PFSK-1 (cell line): ENCODE measurements around the gene SYCP2.

ENCODE experiments used
- FOXP2 ChIP-seq: optimal IDR thresholded peaks from 2 replicates; pipeline ENCODE3; 2011; ENCODE audit warnings: borderline replicate concordance, control low read depth, inconsistent platforms; ENCODE audit not compliant: insufficient read depth; ENCODE audit errors: extremely low read length, extremely low read depth
- POLR2AphosphoS5 ChIP-seq: IDR thresholded peaks from 2 replicates; pipeline ENCODE4 v1.6.1; 2012; ENCODE audit warnings: low read depth, mild to moderate bottlenecking, control low read depth, low read length, moderate library complexity
- REST ChIP-seq, 2 experiments: IDR thresholded peaks; 2 replicates each; pipeline versions ENCODE4 v1.6.1 to v1.8.0; 2011 to 2012; ENCODE audit warnings: low read depth in 2 of 2, low read length in 2 of 2, control low read depth in 1 of 2, inconsistent platforms in 1 of 2, mild to moderate bottlenecking in 1 of 2, moderate library complexity in 1 of 2; ENCODE audit not compliant: insufficient read depth in 1 of 2
- SIN3A ChIP-seq: IDR thresholded peaks from 2 replicates; pipeline ENCODE4 v1.6.1; 2012; ENCODE audit warnings: mild to moderate bottlenecking, low read length, moderate library complexity, borderline replicate concordance; ENCODE audit not compliant: insufficient read depth
- TAF1 ChIP-seq: IDR thresholded peaks from 2 replicates; pipeline ENCODE4 v1.6.1; 2012; ENCODE audit warnings: low read length, control low read depth, borderline replicate concordance; ENCODE audit not compliant: insufficient read depth

The SYCP2 gene

DNA sequence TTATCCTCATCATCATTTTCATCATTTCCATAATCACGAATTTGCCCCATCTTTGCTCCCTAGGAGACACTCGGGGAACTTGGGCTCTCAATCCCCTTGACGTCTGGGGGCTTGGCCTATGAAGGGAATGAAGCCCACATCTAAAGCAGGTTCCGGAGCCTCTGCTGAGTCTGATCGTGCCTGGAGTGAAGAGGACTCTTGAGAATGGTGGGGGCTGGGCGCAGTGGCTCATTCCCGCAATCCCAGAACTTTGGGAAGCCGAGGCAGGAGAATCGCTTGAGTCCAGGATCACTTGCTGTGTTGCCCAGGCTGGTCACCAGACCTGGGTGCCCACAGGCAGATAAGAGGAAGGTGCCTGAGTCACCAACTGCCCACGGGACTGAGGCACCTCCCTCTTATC, 114.5 kb downstream of the SYCP2 start:
- TF ChIP-seq POLR2AphosphoS5 (no peak), SIN3A (no peak), REST (IDR thresholded peaks at IDR 0.05; ENCODE audit: insufficient read depth in 1 of 2, low read depth in 2 of 2, low read length in 2 of 2) (no peak), TAF1 (no peak), FOXP2 (no peak)

DNA sequence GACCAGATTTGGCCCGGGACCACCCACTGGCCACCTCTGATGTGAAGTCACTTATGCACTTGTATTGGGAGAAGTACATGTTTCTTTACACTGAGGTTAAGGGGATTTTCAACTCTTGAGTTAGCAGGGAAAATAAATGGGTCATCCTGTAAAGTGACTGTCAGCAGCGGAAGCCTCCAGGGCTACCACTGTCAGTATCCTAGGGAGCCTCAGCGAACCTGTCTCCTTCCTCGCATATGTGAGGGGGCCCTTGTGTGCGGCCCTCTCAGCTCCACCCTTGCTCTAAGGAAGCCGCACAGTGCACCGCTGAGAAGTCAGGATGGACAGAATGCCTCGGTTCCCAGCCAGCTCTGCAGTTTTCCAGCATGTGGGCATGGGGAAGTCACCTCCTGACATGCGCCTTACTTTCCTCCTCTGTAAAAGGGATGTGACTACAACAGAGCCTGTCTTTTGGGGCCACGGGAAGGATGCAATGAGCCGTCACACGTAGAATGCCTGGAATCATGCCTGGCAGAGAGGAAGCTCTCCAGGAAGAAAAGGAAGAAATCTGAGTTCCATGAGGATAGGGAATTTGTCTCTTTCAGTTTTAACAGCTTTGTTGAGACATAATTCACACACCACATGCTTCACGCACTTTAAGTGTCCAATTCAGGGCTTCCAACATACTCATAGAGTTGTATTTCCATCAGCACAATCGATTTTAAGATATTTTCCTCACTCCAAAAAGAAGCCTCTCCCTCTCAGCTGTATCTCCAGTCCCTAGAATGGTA, 115.4 kb downstream of the SYCP2 start:
- TF ChIP-seq POLR2AphosphoS5 (no peak), TAF1 (no peak), REST (IDR thresholded peaks at IDR 0.05; ENCODE audit: insufficient read depth in 1 of 2, low read depth in 2 of 2, low read length in 2 of 2) (no peak), FOXP2 (no peak), SIN3A (no peak)

DNA sequence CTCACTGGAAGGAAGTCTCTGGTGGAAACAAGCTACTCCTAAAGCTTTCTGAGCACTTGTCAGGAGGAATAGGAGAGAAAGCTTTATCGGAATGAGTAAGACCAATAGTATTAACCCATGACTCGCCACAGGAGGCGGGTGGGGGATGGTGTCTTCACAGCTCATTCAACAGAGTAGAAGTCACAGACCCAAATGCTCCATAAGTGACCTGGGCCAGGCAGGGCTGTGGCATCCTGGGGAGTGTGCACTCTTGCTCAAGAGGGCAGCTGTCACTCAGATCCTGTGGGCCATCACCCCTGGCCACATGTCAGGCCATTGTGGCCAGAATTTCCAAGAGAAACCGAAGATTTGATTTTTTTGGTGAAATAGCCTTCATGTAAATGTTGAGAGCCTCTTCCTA, 116.0 kb downstream of the SYCP2 start:
- TF ChIP-seq SIN3A (no peak), TAF1 (no peak), FOXP2 (no peak), REST (IDR thresholded peaks at IDR 0.05; ENCODE audit: insufficient read depth in 1 of 2, low read depth in 2 of 2, low read length in 2 of 2) (no peak), POLR2AphosphoS5 (no peak)

GRCh38 chr20:59816146-59816738, 117.2 kb downstream of the SYCP2 start:
- TF ChIP-seq POLR2AphosphoS5 (no peak), TAF1 (no peak), SIN3A (no peak), FOXP2 (no peak), REST (IDR thresholded peaks at IDR 0.05; ENCODE audit: insufficient read depth in 1 of 2, low read depth in 2 of 2, low read length in 2 of 2) (no peak)
